Liver (tissue), 3 donors: Measurements from ENCODE around the gene LDLRAD4.

Experiments used
- CTCF ChIP-seq: fragments of 150-350 bp; IDR thresholded peaks from 2 replicates; pipeline ENCODE4 v1.5.1; 2017; ENCODE audit warnings: improper control_type of control experiment, low read depth, low read length; ENCODE audit not compliant: missing input control
- EGR1 ChIP-seq, 2 donors: IDR thresholded peaks; 2 replicates each; pipeline ENCODE4 v1.6.1; 2016 to 2018; ENCODE audit warnings: antibody characterized with exemption in 2 of 2, low read depth in 2 of 2
- REST ChIP-seq: IDR thresholded peaks from 2 replicates; pipeline ENCODE4 v1.6.1; 2016; ENCODE audit warnings: antibody characterized with exemption, mild to moderate bottlenecking
- TAF1 ChIP-seq: conservative IDR thresholded peaks from 2 replicates; pipeline ENCODE4 v1.6.1; 2016; ENCODE audit warnings: antibody characterized with exemption, mild to moderate bottlenecking
- donor health status: healthy.
- donor health status: healthy.

- TF ChIP-seq TAF1 (no peak), CTCF (no peak), REST (no peak), EGR1 (IDR thresholded peaks at IDR 0.05; ENCODE audit: low read depth in 2 of 2) (no peak)
Observed at GRCh38 chr18:13616525-13617035, 398.0 kb downstream of the LDLRAD4 start.
